Measurements from ENCODE around the gene HSF5. TPM values are rescaled to one million over a fixed set of nuclear protein-coding genes. Genes with fewer than 3 reads are reported as not detected.

HSF5 gene
- total and polyA plus RNA-seq, 2 of the 13 experiments (the other 11 are each of a cell fraction or from before 2014, with no cell fraction given), result not detected

DNA sequence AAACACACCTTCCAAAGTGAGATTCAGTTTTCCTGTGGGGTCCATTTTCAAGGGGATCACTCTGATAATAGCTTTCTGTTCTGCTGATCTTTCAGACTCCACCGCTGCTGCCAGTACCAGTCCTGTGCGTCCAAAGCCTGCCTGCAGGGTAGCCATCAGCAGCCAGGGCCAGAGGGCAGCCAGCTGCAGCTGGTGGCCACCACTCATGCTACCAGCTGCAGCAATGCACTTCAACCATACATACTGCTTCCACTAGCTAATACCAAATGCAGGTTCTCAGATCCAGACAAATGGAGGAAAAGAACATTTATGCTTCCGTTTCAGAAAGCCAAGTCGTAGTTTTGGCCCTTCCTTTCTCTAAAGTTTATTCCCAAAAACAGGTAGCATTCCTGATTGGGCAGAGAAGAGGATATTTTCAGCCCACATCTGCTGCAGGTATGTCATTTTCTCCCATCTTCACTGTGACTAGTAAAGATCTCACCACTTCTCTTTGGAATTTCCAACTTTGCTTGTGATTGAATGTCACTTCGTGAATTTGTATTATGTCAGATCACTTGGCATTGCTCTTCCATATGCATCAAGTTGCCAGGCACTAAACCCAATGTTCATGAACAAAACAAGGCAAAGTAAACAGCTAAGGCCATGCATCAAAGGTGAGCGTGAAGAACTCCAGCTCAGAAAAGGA lies 72.7 kb downstream of the HSF5 start (continued):
- 0 out of 2 replicates have a peak, but pooled peaks have one; percentile 9 for TF ChIP-seq THRA (CRISPR knock-in tag; IDR thresholded peaks at IDR 0.05; ENCODE audit: borderline replicate concordance)
- peak; percentile 74; the same call in 1 of the 2 replicates for TF ChIP-seq ZC3H4 (CRISPR knock-in tag; IDR thresholded peaks at IDR 0.05; ENCODE audit: borderline replicate concordance)
- TF ChIP-seq TGIF2 (CRISPR knock-in tag; IDR thresholded peaks at IDR 0.05), result peak; percentile 35; the same call in 1 of the 2 replicates
- TF ChIP-seq HMG20A (CRISPR knock-in tag; IDR thresholded peaks at IDR 0.05; ENCODE audit: borderline replicate concordance), result peak; percentile 5; the same call in 1 of the 2 replicates
- 0 out of 2 replicates have a peak, but pooled peaks have one; percentile 57 for TF ChIP-seq ZSCAN20 (CRISPR knock-in tag; IDR thresholded peaks at IDR 0.05; ENCODE audit: borderline replicate concordance)
- TF ChIP-seq SIX1 (CRISPR knock-in tag; IDR thresholded peaks at IDR 0.05; ENCODE audit: borderline replicate concordance), result no peak
- peak; percentile 56; the same call in 1 of the 2 replicates for TF ChIP-seq ZFP90 (CRISPR knock-in tag; IDR thresholded peaks at IDR 0.05; ENCODE audit: borderline replicate concordance)
- 0 out of 2 replicates have a peak, but pooled peaks have one; percentile 6 for TF ChIP-seq KAT7 (CRISPR knock-in tag; IDR thresholded peaks at IDR 0.05; ENCODE audit: borderline replicate concordance)
- 0 out of 2 replicates have a peak, but pooled peaks have one; percentile 22 for TF ChIP-seq GLI4 (CRISPR knock-in tag; IDR thresholded peaks at IDR 0.05; ENCODE audit: borderline replicate concordance)
- peak; percentile 70; the same call in 1 of the 2 replicates for TF ChIP-seq MTA1 (CRISPR knock-in tag; IDR thresholded peaks at IDR 0.05; ENCODE audit: borderline replicate concordance)
- 0 out of 2 replicates have a peak, but pooled peaks have one; percentile 19 for TF ChIP-seq STAG1 (CRISPR knock-in tag; IDR thresholded peaks at IDR 0.05)
- TF ChIP-seq, protein P1, sequence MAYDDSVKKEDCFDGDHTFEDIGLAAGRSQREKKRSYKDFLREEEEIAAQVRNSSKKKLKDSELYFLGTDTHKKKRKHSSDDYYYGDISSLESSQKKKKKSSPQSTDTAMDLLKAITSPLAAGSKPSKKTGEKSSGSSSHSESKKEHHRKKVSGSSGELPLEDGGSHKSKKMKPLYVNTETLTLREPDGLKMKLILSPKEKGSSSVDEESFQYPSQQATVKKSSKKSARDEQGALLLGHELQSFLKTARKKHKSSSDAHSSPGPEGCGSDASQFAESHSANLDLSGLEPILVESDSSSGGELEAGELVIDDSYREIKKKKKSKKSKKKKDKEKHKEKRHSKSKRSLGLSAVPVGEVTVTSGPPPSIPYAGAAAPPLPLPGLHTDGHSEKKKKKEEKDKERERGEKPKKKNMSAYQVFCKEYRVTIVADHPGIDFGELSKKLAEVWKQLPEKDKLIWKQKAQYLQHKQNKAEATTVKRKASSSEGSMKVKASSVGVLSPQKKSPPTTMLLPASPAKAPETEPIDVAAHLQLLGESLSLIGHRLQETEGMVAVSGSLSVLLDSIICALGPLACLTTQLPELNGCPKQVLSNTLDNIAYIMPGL (CRISPR knock-in tag; IDR thresholded peaks at IDR 0.05; ENCODE audit: borderline replicate concordance in 1 of 2, low read depth in 1 of 2), result peak; percentile 60 to 82; a peak in 3 of 4 replicates
- TF ChIP-seq REST (IDR thresholded peaks at IDR 0.05; ENCODE audit: borderline replicate concordance in 1 of 2, low read depth in 1 of 2, low read length in 2 of 2), result no peak
- peak; percentile 76; the same call in 1 of the 2 replicates for TF ChIP-seq ZNF768 (CRISPR knock-in tag; IDR thresholded peaks at IDR 0.05)
- peak; percentile 19; the same call in 1 of the 2 replicates for TF ChIP-seq PHF8 (CRISPR knock-in tag; IDR thresholded peaks at IDR 0.05)
- peak; percentile 57; the same call in 1 of the 2 replicates for TF ChIP-seq MBD4 (IDR thresholded peaks at IDR 0.05; ENCODE audit: borderline replicate concordance, low read length)
- TF ChIP-seq, protein P2, sequence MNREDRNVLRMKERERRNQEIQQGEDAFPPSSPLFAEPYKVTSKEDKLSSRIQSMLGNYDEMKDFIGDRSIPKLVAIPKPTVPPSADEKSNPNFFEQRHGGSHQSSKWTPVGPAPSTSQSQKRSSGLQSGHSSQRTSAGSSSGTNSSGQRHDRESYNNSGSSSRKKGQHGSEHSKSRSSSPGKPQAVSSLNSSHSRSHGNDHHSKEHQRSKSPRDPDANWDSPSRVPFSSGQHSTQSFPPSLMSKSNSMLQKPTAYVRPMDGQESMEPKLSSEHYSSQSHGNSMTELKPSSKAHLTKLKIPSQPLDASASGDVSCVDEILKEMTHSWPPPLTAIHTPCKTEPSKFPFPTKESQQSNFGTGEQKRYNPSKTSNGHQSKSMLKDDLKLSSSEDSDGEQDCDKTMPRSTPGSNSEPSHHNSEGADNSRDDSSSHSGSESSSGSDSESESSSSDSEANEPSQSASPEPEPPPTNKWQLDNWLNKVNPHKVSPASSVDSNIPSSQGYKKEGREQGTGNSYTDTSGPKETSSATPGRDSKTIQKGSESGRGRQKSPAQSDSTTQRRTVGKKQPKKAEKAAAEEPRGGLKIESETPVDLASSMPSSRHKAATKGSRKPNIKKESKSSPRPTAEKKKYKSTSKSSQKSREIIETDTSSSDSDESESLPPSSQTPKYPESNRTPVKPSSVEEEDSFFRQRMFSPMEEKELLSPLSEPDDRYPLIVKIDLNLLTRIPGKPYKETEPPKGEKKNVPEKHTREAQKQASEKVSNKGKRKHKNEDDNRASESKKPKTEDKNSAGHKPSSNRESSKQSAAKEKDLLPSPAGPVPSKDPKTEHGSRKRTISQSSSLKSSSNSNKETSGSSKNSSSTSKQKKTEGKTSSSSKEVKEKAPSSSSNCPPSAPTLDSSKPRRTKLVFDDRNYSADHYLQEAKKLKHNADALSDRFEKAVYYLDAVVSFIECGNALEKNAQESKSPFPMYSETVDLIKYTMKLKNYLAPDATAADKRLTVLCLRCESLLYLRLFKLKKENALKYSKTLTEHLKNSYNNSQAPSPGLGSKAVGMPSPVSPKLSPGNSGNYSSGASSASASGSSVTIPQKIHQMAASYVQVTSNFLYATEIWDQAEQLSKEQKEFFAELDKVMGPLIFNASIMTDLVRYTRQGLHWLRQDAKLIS (CRISPR knock-in tag; IDR thresholded peaks at IDR 0.05), result peak; percentile 91

All from HepG2 (cell line).